ENCODE measurements around the gene LENG1. TPM values are rescaled to one million over a fixed set of nuclear protein-coding genes. Genes with fewer than 3 reads are reported as not detected.

LENG1 gene
- total RNA-seq, 1 donor, result 4.7 TPM

DNA sequence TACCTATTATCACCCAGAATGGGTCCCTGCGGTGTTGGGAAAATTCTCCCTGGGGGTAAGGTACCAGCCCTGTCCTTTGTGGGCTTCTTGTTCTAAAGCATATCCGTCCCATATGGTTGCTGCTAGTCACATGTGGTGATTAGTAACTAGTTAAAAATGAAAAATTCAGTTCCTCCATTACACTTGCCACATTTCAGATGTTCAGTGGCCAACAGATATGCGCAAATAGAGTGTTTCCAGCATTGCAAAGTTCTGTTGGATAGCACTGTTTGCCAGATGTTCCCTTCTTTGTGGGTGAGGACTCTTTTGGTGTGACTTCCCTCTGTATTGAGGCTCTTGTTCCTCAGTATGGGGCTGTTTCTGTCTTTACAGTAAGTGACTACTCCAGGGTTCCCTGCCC is 18.2 kb downstream of the LENG1 start:
- H3K36me3 ChIP-seq (ENCODE audit: insufficient read depth, low read length), result peaks cover 68% of the 10 kb centered on the region
- TF ChIP-seq, protein P1, sequence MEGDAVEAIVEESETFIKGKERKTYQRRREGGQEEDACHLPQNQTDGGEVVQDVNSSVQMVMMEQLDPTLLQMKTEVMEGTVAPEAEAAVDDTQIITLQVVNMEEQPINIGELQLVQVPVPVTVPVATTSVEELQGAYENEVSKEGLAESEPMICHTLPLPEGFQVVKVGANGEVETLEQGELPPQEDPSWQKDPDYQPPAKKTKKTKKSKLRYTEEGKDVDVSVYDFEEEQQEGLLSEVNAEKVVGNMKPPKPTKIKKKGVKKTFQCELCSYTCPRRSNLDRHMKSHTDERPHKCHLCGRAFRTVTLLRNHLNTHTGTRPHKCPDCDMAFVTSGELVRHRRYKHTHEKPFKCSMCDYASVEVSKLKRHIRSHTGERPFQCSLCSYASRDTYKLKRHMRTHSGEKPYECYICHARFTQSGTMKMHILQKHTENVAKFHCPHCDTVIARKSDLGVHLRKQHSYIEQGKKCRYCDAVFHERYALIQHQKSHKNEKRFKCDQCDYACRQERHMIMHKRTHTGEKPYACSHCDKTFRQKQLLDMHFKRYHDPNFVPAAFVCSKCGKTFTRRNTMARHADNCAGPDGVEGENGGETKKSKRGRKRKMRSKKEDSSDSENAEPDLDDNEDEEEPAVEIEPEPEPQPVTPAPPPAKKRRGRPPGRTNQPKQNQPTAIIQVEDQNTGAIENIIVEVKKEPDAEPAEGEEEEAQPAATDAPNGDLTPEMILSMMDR (IDR thresholded peaks at IDR 0.05; ENCODE audit: extremely low read depth, low read depth, low read length), result no peak
- H4K20me1 ChIP-seq (ENCODE audit: insufficient read depth, low read length), result peaks cover 60% of the 10 kb centered on the region
- H3K4me2 ChIP-seq (ENCODE audit: insufficient read depth, low read length), result no peak overlapping the region
- H3K27me3 ChIP-seq (ENCODE audit: insufficient read depth, low read length), result no peaks in the 10 kb centered on the region
- no peak overlapping the region for H2AFZ ChIP-seq (ENCODE audit: low read length)
- DNase-seq (ENCODE audit: insufficient read length, low spot score, missing footprints), result no peak
- peaks cover 12% of the 10 kb centered on the region for H3K4me1 ChIP-seq (ENCODE audit: insufficient read depth, low read length)
- H3K9me3 ChIP-seq (ENCODE audit: low read depth, low read length), result no peaks in the 10 kb centered on the region
- H3K27ac ChIP-seq (ENCODE audit: low read depth, low read length), result no peak overlapping the region
- no peak overlapping the region for H3K4me3 ChIP-seq (ENCODE audit: insufficient read depth, low read length)
- peaks cover 59% of the 10 kb centered on the region for H3K79me2 ChIP-seq (ENCODE audit: insufficient read depth, low read length)

- Histone ChIP-seq H3K4me2 (ENCODE audit: insufficient read depth, low read length) (peak overlapping the region; percentile 90), H3K79me2 (ENCODE audit: insufficient read depth, low read length) (peaks cover 59% of the 10 kb centered on the region), H3K27me3 (ENCODE audit: insufficient read depth, low read length) (no peaks in the 10 kb centered on the region), H3K36me3 (ENCODE audit: insufficient read depth, low read length) (peaks cover 42% of the 10 kb centered on the region), H3K9me3 (ENCODE audit: low read depth, low read length) (no peaks in the 10 kb centered on the region), H3K4me1 (ENCODE audit: insufficient read depth, low read length) (peaks cover 19% of the 10 kb centered on the region), H2AFZ (ENCODE audit: low read length) (no peak overlapping the region), H3K4me3 (ENCODE audit: insufficient read depth, low read length) (peak overlapping the region; percentile 87), H3K27ac (ENCODE audit: low read depth, low read length) (no peak overlapping the region), H4K20me1 (ENCODE audit: insufficient read depth, low read length) (peaks cover 47% of the 10 kb centered on the region)
- DNase-seq (ENCODE audit: insufficient read length, low spot score, missing footprints), result no peak
- TF ChIP-seq, protein P1 (IDR thresholded peaks at IDR 0.05; ENCODE audit: extremely low read depth, low read depth, low read length), result no peak
These were observed 20.8 kb downstream of the LENG1 start for GRCh38 chr19:54138489-54139256.

- TF ChIP-seq, protein P1 (IDR thresholded peaks at IDR 0.05; ENCODE audit: extremely low read depth, low read depth, low read length), result no peak
- Histone ChIP-seq H3K9me3 (ENCODE audit: low read depth, low read length) (no peaks in the 10 kb centered on the region), H3K79me2 (ENCODE audit: insufficient read depth, low read length) (peaks cover 53% of the 10 kb centered on the region), H4K20me1 (ENCODE audit: insufficient read depth, low read length) (peaks cover 46% of the 10 kb centered on the region), H3K27me3 (ENCODE audit: insufficient read depth, low read length) (no peaks in the 10 kb centered on the region), H3K4me3 (ENCODE audit: insufficient read depth, low read length) (peak within 1 kb of the TSS; percentile 87), H3K4me2 (ENCODE audit: insufficient read depth, low read length) (peak within 1 kb of the TSS; percentile 99), H3K4me1 (ENCODE audit: insufficient read depth, low read length) (peaks cover 19% of the 10 kb centered on the region), H3K36me3 (ENCODE audit: insufficient read depth, low read length) (peaks cover 34% of the 10 kb centered on the region), H2AFZ (ENCODE audit: low read length) (peak within 1 kb of the TSS; percentile 81), H3K27ac (ENCODE audit: low read depth, low read length) (peak within 1 kb of the TSS; percentile 73)
- peak; percentile 91 for DNase-seq (ENCODE audit: insufficient read length, low spot score, missing footprints)
These were observed 21.6 kb downstream of the LENG1 start, which contains the start of gene CNOT3 for GRCh38 chr19:54137699-54138488. CNOT3 (plus strand) TSS chr19:54137762; CDS start chr19:54142979, 5,217 bp downstream.
